ENCODE results near the gene C1QTNF3. TPM values are rescaled to one million over a fixed set of nuclear protein-coding genes. Genes with fewer than 3 reads are reported as not detected.

Gene C1QTNF3
- total RNA-seq, 2 donors from 2014 or later: 2.7 to 4.6 TPM

GRCh38 chr5:33997331-33997983 is 45.6 kb downstream of the C1QTNF3 start:
- H3K4me1 ChIP-seq: no peaks in the 10 kb centered on the region
- intact Hi-C loops (cut with DNase I): loop anchor here (10.0 kb wide), 1 partner anchor 457 kb away; no protein-coding TSS in a partner anchor
- no peaks in the 10 kb centered on the region for H3K27me3 ChIP-seq
- peak; percentile 57 for TF ChIP-seq CTCF (IDR thresholded peaks at IDR 0.05)
- no peaks in the 10 kb centered on the region for H3K36me3 ChIP-seq
- H3K9me3 ChIP-seq: no peaks in the 10 kb centered on the region
- no peak overlapping the region for H3K9ac ChIP-seq (ENCODE audit: low read depth in 2 of 2, low read length in 2 of 2)
- DNase-seq: peak; percentile 55
- H3K27ac ChIP-seq: no peak overlapping the region
- no peak overlapping the region for H3K4me3 ChIP-seq

DNA sequence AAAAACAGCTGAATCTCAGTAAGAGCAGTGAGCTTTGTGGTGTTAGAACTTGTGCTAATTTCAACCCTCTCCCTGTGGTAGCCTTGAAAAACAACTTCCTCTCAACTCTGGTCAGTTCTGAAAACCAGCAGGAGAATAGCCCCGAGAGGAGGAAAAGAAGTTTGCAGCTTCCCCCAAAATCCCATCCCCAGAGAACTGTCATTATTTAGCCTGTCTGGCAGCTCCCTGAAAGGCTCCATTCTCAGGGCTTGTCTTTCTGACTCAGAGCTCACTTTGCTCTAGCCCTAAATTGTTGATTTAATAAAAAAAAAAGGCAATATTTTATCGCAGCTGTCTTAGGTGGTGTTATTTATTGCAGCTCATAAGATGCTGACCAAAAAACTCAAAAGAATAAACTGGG is 47.1 kb downstream of the C1QTNF3 start:
- DNase-seq: no peak
- H3K9me3 ChIP-seq: no peaks in the 10 kb centered on the region
- H3K9ac ChIP-seq (ENCODE audit: low read depth in 2 of 2, low read length in 2 of 2): no peak overlapping the region
- intact Hi-C loops (cut with DNase I): loop anchor here (10.0 kb wide), 1 partner anchor 459 kb away; no protein-coding TSS in a partner anchor
- H3K27me3 ChIP-seq: no peaks in the 10 kb centered on the region
- no peak overlapping the region for H3K27ac ChIP-seq
- TF ChIP-seq CTCF (IDR thresholded peaks at IDR 0.05): no peak
- no peaks in the 10 kb centered on the region for H3K36me3 ChIP-seq
- no peaks in the 10 kb centered on the region for H3K4me1 ChIP-seq
- no peak overlapping the region for H3K4me3 ChIP-seq

DNA sequence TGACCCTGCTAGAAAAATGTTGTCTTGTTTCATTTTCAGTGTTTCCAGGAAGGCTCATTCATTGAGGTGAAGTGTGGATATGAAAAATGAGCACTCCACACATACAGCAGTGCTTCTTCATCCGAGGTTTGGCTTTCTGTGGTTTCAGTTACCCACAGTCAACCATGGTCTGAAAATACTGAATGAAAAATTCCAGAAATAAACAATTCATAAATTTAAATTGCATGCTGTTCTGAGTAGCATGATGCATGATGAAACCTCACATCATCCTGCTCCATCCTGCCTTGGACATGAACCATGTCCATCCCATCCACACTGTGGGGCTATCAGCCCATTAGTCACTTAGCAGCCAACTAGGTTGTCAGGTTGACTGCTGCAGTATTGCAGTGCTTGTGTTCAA is 48.2 kb downstream of the C1QTNF3 start:
- no peaks in the 10 kb centered on the region for H3K36me3 ChIP-seq
- H3K4me1 ChIP-seq: no peaks in the 10 kb centered on the region
- no peak overlapping the region for H3K4me3 ChIP-seq
- intact Hi-C loops (cut with DNase I): loop anchor here (10.0 kb wide), 1 partner anchor 460 kb away; no protein-coding TSS in a partner anchor
- no peak for TF ChIP-seq CTCF (IDR thresholded peaks at IDR 0.05)
- DNase-seq: no peak
- no peak overlapping the region for H3K9ac ChIP-seq (ENCODE audit: low read depth in 2 of 2, low read length in 2 of 2)
- H3K27ac ChIP-seq: no peak overlapping the region
- H3K9me3 ChIP-seq: no peaks in the 10 kb centered on the region
- H3K27me3 ChIP-seq: no peaks in the 10 kb centered on the region

- no peak overlapping the region for H3K4me3 ChIP-seq
- H3K9ac ChIP-seq (ENCODE audit: low read depth in 2 of 2, low read length in 2 of 2): no peak overlapping the region
- no peaks in the 10 kb centered on the region for H3K27me3 ChIP-seq
- no peaks in the 10 kb centered on the region for H3K4me1 ChIP-seq
- intact Hi-C loops (cut with DNase I): loop anchor here (10.0 kb wide), 1 partner anchor 462 kb away; no protein-coding TSS in a partner anchor
- H3K36me3 ChIP-seq: peaks cover 6% of the 10 kb centered on the region
- TF ChIP-seq CTCF (IDR thresholded peaks at IDR 0.05): no peak
- H3K27ac ChIP-seq: no peak overlapping the region
- H3K9me3 ChIP-seq: no peaks in the 10 kb centered on the region
- DNase-seq: no peak
Observed at GRCh38 chr5:33992864-33993263, 50.1 kb downstream of the C1QTNF3 start.

GRCh38 chr5:33985447-33985846 is 57.6 kb downstream of the C1QTNF3 start:
- H3K9ac ChIP-seq (ENCODE audit: low read depth in 2 of 2, low read length in 2 of 2): no peak overlapping the region
- peaks cover 6% of the 10 kb centered on the region for H3K36me3 ChIP-seq
- H3K4me3 ChIP-seq: no peak overlapping the region
- intact Hi-C loops (cut with DNase I): no loop called here
- no peaks in the 10 kb centered on the region for H3K27me3 ChIP-seq
- H3K9me3 ChIP-seq: no peaks in the 10 kb centered on the region
- H3K27ac ChIP-seq: no peak overlapping the region
- H3K4me1 ChIP-seq: no peaks in the 10 kb centered on the region
- DNase-seq: no peak
- TF ChIP-seq CTCF (IDR thresholded peaks at IDR 0.05): no peak

Data from colonic mucosa (tissue), 4 donors.